HepG2 (cell line): ENCODE results near the gene REM2. TPM values are rescaled to one million over a fixed set of nuclear protein-coding genes. Genes with fewer than 3 reads are reported as not detected.
A peak's percentile ranks its signal among the peaks of the same experiment; 100 is the strongest.

Experiments used
- ARID5B ChIP-seq: IDR thresholded peaks from 2 replicates; pipeline ENCODE4 v1.4.0; 2020; ENCODE audit warnings: mild to moderate bottlenecking, missing genetic modification reagents
- FOXK1 ChIP-seq: sonication (generic); formaldehyde crosslinking; IDR thresholded peaks from 2 replicates; pipeline ENCODE4 v1.4.0; 2020; ENCODE audit warnings: low read depth, missing genetic modification reagents, borderline replicate concordance
- GPN1 ChIP-seq: sonication (generic); formaldehyde crosslinking; IDR thresholded peaks from 2 replicates; pipeline ENCODE4 v1.5.1; 2020; ENCODE audit warnings: missing genetic modification reagents, borderline replicate concordance
- IKZF5 ChIP-seq: IDR thresholded peaks from 2 replicates; pipeline ENCODE4 v1.6.1; 2018; ENCODE audit warnings: missing genetic modification reagents, mild to moderate bottlenecking, missing compliant biosample characterization
- MATR3 ChIP-seq: sonication (generic); formaldehyde crosslinking; IDR thresholded peaks from 2 replicates; pipeline ENCODE4 v1.4.0; 2020; ENCODE audit warnings: missing genetic modification reagents
- NFIB ChIP-seq: sonication (generic); formaldehyde crosslinking; IDR thresholded peaks from 2 replicates; pipeline ENCODE4 v1.9.0; 2021; ENCODE audit warnings: missing genetic modification reagents, mild to moderate bottlenecking, borderline replicate concordance
- PRDM15 ChIP-seq: sonication (generic); formaldehyde crosslinking; IDR thresholded peaks from 2 replicates; pipeline ENCODE4 v1.4.0; 2020; ENCODE audit warnings: missing genetic modification reagents
- TFAP4 ChIP-seq: sonication (generic); IDR thresholded peaks from 2 replicates; pipeline ENCODE4 v1.6.1; 2016; ENCODE audit warnings: low read depth, borderline replicate concordance
- ZBTB49 ChIP-seq: sonication (generic); formaldehyde crosslinking; IDR thresholded peaks from 2 replicates; pipeline ENCODE4 v1.4.0; 2020; ENCODE audit warnings: missing genetic modification reagents, borderline replicate concordance
- ZNF34 ChIP-seq: sonication (generic); formaldehyde crosslinking; IDR thresholded peaks from 2 replicates; pipeline ENCODE4 v1.4.0; 2020; ENCODE audit warnings: mild to moderate bottlenecking, missing genetic modification reagents, borderline replicate concordance
- ZNF414 ChIP-seq: sonication (generic); formaldehyde crosslinking; IDR thresholded peaks from 2 replicates; pipeline ENCODE4 v1.5.0; 2020; ENCODE audit warnings: missing genetic modification reagents
- ZNF484 ChIP-seq: sonication (generic); formaldehyde crosslinking; IDR thresholded peaks from 2 replicates; pipeline ENCODE4 v1.5.1; 2020; ENCODE audit warnings: mild to moderate bottlenecking, low read depth, missing genetic modification reagents, borderline replicate concordance
- ZNF501 ChIP-seq: sonication (generic); formaldehyde crosslinking; IDR thresholded peaks from 2 replicates; pipeline ENCODE4 v1.5.1; 2020; ENCODE audit warnings: mild to moderate bottlenecking, moderate library complexity, missing genetic modification reagents
- ZNF670 ChIP-seq: sonication (generic); formaldehyde crosslinking; IDR thresholded peaks from 2 replicates; pipeline ENCODE4 v1.8.0; 2022; ENCODE audit warnings: mild to moderate bottlenecking, missing genetic modification reagents, borderline replicate concordance
- polyA plus RNA-seq, 8 experiments: library from polyadenylated mRNA; depleted of rRNA in 3 of 8; stranded (reverse) in 7 of 8; unstranded in 1 of 8; fragments of >200 nt; fragmentation: Illumina TruSeq in 4 of 8; extraction: Trizol in 4 of 8; gene quantifications; 2 replicates each; pipeline versions ENCODE4 v1.2.1 to v1.2.3, GENCODE V29; 2011 to 2016; ENCODE audit warnings: low read depth in 4 of 8, missing spikeins in 1 of 8, mixed read lengths in 1 of 8; ENCODE audit not compliant: insufficient read depth in 1 of 8
- total RNA-seq, 5 experiments: library from RNA; depleted of rRNA; stranded (reverse); fragments of >200 nt; fragmentation: Illumina TruSeq; extraction: Trizol; gene quantifications; 2 replicates each; pipeline ENCODE4 v1.2.3, GENCODE V29; 2016; ENCODE audit warnings: low read depth in 1 of 5

Gene REM2
- total and polyA plus RNA-seq, 2 of the 13 experiments (the other 11 are each of a cell fraction or from before 2014, with no cell fraction given), result 0.20 TPM; not detected in 1

GRCh38 chr14:22900081-22900799 lies 17.2 kb downstream of the REM2 start (continued):
- TF ChIP-seq ZNF670, result no peak
- TF ChIP-seq MATR3 (CRISPR knock-in tag), result no peak
- TF ChIP-seq ZNF414 (CRISPR knock-in tag), result no peak; the same call in 1 of the 2 replicates
- peak; percentile 74; the same call in 1 of the 2 replicates for TF ChIP-seq ZNF34 (CRISPR knock-in tag)
- TF ChIP-seq NFIB, result no peak
- peak; percentile 50; the same call in 1 of the 2 replicates for TF ChIP-seq ARID5B
- TF ChIP-seq ZNF484, result no peak
- no peak for TF ChIP-seq PRDM15
- no peak for TF ChIP-seq ZNF501 (CRISPR knock-in tag)
- no peak for TF ChIP-seq TFAP4
- TF ChIP-seq ZBTB49, result no peak; the same call in 1 of the 2 replicates
- TF ChIP-seq GPN1 (CRISPR knock-in tag), result no peak
- TF ChIP-seq IKZF5 (CRISPR knock-in tag), result 0 out of 2 replicates have a peak, but pooled peaks have one; percentile 29
- TF ChIP-seq FOXK1 (CRISPR knock-in tag), result peak; percentile 28; the same call in 1 of the 2 replicates
